Progenitor cell of endocrine pancreas (in vitro differentiated cells): ENCODE data around the gene ELAVL1. TPM values are rescaled to one million over a fixed set of nuclear protein-coding genes. Genes with fewer than 3 reads are reported as not detected.

Experiments
- DNase-seq: peaks from one replicate; pipeline ENCODE4 v3.0.0; 2021; ENCODE audit warnings: low spot score; ENCODE audit not compliant: unreplicated experiment
- H3K27ac Mint-ChIP-seq: 2 replicates; pipeline ENCODE4 v1.8.0; 2021; ENCODE audit warnings: mild to moderate bottlenecking, moderate library complexity, mixed read lengths
- H3K27me3 Mint-ChIP-seq: 2 replicates; pipeline ENCODE4 v1.8.0; 2021; ENCODE audit warnings: mixed read lengths
- H3K36me3 Mint-ChIP-seq: 2 replicates; pipeline ENCODE4 v1.8.0; 2022; ENCODE audit warnings: mixed read lengths; ENCODE audit not compliant: insufficient read depth
- H3K4me1 Mint-ChIP-seq: 2 replicates; pipeline ENCODE4 v1.8.0; 2021; ENCODE audit warnings: low read depth, mixed read lengths
- H3K4me3 Mint-ChIP-seq: 2 replicates; pipeline ENCODE4 v1.8.0; 2021; ENCODE audit warnings: low read depth, mild to moderate bottlenecking, moderate library complexity, mixed read lengths
- H3K9me3 Mint-ChIP-seq: 2 replicates; pipeline ENCODE4 v1.8.0; 2021; ENCODE audit warnings: low read depth, mixed read lengths
- total RNA-seq: library from RNA; stranded (reverse); gene quantifications from 2 replicates; pipeline ENCODE4 v1.2.1, GENCODE V29; 2021
- TF ChIP-seq, protein P1 (sequence below): fragments of 200-600 bp; sonication (generic); IDR thresholded peaks from one replicate; pipeline ENCODE4 v1.5.0; 2021; ENCODE audit warnings: antibody characterized with exemption, mild to moderate bottlenecking; ENCODE audit not compliant: unreplicated experiment

ELAVL1 gene
- total RNA-seq, 1 donor from 2014 or later = 130 TPM

- Mint-ChIP-seq H3K27ac (no peak overlapping the region), H3K9me3 (no peaks in the 10 kb centered on the region), H3K4me1 (peaks cover 4% of the 10 kb centered on the region), H3K4me3 (no peak overlapping the region), H3K36me3 (peaks cover 16% of the 10 kb centered on the region), H3K27me3 (peaks cover 13% of the 10 kb centered on the region)
- TF ChIP-seq, protein P1, sequence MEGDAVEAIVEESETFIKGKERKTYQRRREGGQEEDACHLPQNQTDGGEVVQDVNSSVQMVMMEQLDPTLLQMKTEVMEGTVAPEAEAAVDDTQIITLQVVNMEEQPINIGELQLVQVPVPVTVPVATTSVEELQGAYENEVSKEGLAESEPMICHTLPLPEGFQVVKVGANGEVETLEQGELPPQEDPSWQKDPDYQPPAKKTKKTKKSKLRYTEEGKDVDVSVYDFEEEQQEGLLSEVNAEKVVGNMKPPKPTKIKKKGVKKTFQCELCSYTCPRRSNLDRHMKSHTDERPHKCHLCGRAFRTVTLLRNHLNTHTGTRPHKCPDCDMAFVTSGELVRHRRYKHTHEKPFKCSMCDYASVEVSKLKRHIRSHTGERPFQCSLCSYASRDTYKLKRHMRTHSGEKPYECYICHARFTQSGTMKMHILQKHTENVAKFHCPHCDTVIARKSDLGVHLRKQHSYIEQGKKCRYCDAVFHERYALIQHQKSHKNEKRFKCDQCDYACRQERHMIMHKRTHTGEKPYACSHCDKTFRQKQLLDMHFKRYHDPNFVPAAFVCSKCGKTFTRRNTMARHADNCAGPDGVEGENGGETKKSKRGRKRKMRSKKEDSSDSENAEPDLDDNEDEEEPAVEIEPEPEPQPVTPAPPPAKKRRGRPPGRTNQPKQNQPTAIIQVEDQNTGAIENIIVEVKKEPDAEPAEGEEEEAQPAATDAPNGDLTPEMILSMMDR = no peak
- DNase-seq = no peak
Measured at GRCh38 chr19:7910321-7911161, 94.9 kb downstream of the ELAVL1 start.

DNA sequence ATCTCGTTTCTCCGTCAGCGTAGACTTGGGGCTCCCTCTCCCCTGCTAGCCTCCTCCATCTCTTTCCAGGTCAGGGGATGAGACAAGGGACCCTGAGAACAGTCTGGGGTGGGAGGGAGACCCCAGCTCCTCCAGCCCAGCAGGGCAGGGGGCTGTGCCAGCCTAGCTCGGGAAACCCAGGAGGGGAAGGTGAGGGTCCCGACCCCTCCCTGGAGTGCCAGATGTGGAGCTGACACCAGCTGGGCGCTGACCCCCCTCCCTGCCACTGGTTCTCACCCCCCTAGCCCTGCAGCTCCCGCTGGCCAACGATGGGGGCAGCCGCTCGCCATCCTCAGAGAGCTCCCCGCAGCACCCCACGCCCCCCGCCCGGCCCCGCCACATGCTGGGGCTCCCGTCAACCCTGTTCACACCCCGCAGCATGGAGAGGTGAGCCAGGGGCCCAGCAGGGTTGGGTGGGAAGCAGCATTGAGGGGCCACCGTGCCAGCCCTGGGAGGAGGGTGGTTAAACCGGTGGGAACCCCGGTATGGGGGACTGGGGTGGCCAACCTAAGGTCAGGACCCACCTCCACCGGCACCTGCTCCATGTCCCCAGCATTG is 95.9 kb downstream of the ELAVL1 start:
- no peak overlapping the region for H3K27ac Mint-ChIP-seq

DNA sequence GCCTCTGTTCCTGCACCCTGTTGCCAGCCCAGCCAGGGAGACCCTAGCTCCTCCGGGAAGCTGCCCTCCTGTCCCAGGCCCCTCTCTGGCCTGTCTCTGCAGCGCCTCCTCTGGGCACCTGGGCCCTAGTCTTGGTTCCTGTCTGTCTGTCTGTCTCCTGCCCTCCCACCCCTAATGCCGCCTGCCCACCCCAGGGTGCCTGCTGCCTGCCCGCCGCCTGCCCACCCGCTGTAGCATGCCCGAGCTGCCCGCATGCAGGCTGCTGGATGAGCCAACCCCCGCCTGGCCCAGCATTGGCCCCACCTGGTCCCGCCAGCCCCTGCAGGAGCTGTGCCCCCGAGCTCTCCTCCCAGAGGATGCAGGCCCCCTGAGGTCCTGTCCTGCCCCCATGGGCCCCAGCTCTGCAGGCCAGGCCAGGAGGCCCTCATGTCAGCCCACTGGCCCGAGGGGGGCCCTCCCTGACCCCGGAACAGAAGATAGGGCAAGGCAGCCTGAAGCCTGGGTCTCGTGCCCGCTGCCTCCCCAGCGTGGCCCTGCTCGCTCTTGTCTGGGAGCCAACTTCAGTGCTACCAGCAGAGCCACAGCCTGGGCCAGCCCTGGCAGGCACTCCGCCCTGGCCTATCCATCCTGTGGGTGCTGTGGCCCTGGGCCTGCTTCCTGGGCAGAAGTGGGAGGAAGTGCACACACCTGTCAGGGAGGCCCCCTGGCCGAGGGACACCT is 96.5 kb downstream of the ELAVL1 start:
- H3K36me3 Mint-ChIP-seq = peaks cover 14% of the 10 kb centered on the region
- TF ChIP-seq, protein P1 = no peak

More for the DNA sequence above, 95.9 kb downstream of the ELAVL1 start:
- peaks cover 14% of the 10 kb centered on the region for H3K36me3 Mint-ChIP-seq
- H3K9me3 Mint-ChIP-seq = no peaks in the 10 kb centered on the region
- peaks cover 3% of the 10 kb centered on the region for H3K27me3 Mint-ChIP-seq
- no peak for DNase-seq
- no peak overlapping the region for H3K4me3 Mint-ChIP-seq
- TF ChIP-seq, protein P1 = no peak
- peaks cover 9% of the 10 kb centered on the region for H3K4me1 Mint-ChIP-seq

More for the DNA sequence above, 96.5 kb downstream of the ELAVL1 start:
- no peaks in the 10 kb centered on the region for H3K9me3 Mint-ChIP-seq
- no peak for DNase-seq
- H3K4me3 Mint-ChIP-seq = no peak overlapping the region
- H3K27me3 Mint-ChIP-seq = no peaks in the 10 kb centered on the region
- no peak overlapping the region for H3K27ac Mint-ChIP-seq
- H3K4me1 Mint-ChIP-seq = peaks cover 11% of the 10 kb centered on the region

Other genes with a start within 250 kb of the ELAVL1 start
- gene CLEC4M, start 242.4 kb downstream of the ELAVL1 start, total RNA-seq = 0.36 and 0.42 TPM in 2 replicates
- gene EVI5L, start 175.4 kb downstream of the ELAVL1 start, total RNA-seq = 15.2 and 16.2 TPM in 2 replicates
- 37.4 and 40.4 TPM in 2 replicates for gene PRR36, start 131.3 kb downstream of the ELAVL1 start, total RNA-seq
- 3.6 and 3.9 TPM in 2 replicates for gene LRRC8E, start 117.1 kb downstream of the ELAVL1 start, total RNA-seq
- gene MAP2K7, start 101.8 kb downstream of the ELAVL1 start, total RNA-seq = 50.7 and 53.5 TPM in 2 replicates
- 0.67 and 1.1 TPM in 2 replicates for gene TGFBR3L, start 90.8 kb downstream of the ELAVL1 start, total RNA-seq
- gene SNAPC2, start 85.3 kb downstream of the ELAVL1 start, total RNA-seq = 9.9 and 10.8 TPM in 2 replicates
- 97.9 and 114 TPM in 2 replicates for gene CTXN1, start 79.5 kb downstream of the ELAVL1 start, total RNA-seq
- 75.0 and 75.2 TPM in 2 replicates for gene TIMM44, start 62.0 kb downstream of the ELAVL1 start, total RNA-seq
- gene CCL25, start 47.1 kb upstream of the ELAVL1 start, total RNA-seq = not detected in 2 replicates
- 121 and 122 TPM in 2 replicates for gene FBN3, start 144.0 kb upstream of the ELAVL1 start, total RNA-seq
- gene CERS4, start 203.7 kb upstream of the ELAVL1 start, total RNA-seq = 67.5 and 78.4 TPM in 2 replicates